Ovary (tissue), 3 donors: ENCODE results near the gene AKR1A1.

ENCODE experiments used
- EP300 ChIP-seq: sonication (generic); formaldehyde crosslinking; IDR thresholded peaks from one replicate; pipeline ENCODE4 v1.6.1; 2017; ENCODE audit warnings: antibody characterized with exemption
- POLR2A ChIP-seq: fragments of 450-650 bp; IDR thresholded peaks from one replicate; pipeline ENCODE4 v1.6.1; 2017; ENCODE audit warnings: antibody characterized with exemption, mild to moderate bottlenecking, moderate library complexity
- TF ChIP-seq, protein P1 (sequence below), 3 donors: fragments of 450-650 bp in 2 of 3; fragments of 200-600 bp in 1 of 3; IDR thresholded peaks; one replicate each; pipeline versions ENCODE4 v1.5.1 to v1.8.0; 2016 to 2022; ENCODE audit warnings: antibody characterized with exemption in 3 of 3, mild to moderate bottlenecking in 1 of 3
- donor health status: DM: no; HTN: no; CAD: no.

DNA sequence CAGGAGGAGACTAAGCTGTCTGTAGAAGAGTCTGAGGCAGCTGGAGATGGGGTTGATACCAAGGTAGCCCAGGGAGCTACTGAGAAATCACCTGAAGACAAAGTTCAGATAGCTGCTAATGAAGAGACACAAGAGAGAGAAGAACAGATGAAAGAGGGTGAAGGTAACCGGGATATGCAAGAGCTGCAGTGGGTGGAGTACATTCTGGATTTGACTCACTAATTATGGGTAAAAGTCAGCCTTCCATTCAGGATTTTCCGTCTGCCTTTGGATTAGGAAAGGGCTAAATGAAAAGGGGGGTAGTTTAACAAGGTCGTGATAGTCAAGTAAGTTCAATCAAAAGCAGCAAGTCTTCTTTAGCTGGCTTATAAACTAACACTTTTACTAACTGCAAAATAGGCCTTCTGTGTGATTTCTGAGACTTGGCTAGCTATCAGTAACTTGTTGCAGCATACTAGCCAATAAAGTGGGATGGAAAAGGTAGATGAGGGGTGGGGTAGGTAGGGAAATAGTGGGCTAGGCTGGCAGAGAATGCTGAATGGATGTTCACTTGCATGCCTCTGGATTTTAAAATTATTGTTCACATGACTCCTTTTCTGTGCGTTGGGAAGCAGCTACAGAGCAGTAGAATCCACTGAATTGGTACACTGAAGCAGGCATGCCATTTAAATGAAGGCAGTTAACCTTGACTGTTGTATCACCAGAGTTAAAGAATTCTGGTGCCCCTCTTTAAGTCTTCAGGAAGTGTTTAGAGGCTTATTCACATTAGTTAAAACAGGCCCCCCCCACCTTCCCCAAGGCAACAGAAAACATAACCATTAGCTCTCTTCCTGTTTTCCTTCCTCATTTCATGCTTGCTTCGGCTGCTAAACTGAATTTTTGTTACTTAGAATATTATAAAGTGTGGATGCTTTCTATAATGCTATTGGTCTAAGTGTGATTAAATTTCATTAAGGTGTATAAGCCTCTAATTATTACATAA lies 57.8 kb downstream of the AKR1A1 start:
- TF ChIP-seq, protein P1, sequence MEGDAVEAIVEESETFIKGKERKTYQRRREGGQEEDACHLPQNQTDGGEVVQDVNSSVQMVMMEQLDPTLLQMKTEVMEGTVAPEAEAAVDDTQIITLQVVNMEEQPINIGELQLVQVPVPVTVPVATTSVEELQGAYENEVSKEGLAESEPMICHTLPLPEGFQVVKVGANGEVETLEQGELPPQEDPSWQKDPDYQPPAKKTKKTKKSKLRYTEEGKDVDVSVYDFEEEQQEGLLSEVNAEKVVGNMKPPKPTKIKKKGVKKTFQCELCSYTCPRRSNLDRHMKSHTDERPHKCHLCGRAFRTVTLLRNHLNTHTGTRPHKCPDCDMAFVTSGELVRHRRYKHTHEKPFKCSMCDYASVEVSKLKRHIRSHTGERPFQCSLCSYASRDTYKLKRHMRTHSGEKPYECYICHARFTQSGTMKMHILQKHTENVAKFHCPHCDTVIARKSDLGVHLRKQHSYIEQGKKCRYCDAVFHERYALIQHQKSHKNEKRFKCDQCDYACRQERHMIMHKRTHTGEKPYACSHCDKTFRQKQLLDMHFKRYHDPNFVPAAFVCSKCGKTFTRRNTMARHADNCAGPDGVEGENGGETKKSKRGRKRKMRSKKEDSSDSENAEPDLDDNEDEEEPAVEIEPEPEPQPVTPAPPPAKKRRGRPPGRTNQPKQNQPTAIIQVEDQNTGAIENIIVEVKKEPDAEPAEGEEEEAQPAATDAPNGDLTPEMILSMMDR (IDR thresholded peaks at IDR 0.05), result no peak
- TF ChIP-seq EP300, result no peak
- TF ChIP-seq POLR2A, result no peak
